HL-60 (cell line): ENCODE measurements around the gene LRWD1.
"Not testable (repeated sequence)": the region's sequence is repeated elsewhere in the genome, so short reads cannot be mapped to it uniquely, and the experiment has no call there.

Experiments
- POLR2AphosphoS5 ChIP-seq: IDR thresholded peaks from 2 replicates; pipeline ENCODE4 v1.6.1; 2012; ENCODE audit warnings: low read depth
- TF ChIP-seq, protein P1 (sequence below): IDR thresholded peaks from one replicate; pipeline ENCODE4 v1.5.1; 2011; ENCODE audit warnings: low read length, control low read depth, inconsistent platforms; ENCODE audit not compliant: insufficient read depth

DNA sequence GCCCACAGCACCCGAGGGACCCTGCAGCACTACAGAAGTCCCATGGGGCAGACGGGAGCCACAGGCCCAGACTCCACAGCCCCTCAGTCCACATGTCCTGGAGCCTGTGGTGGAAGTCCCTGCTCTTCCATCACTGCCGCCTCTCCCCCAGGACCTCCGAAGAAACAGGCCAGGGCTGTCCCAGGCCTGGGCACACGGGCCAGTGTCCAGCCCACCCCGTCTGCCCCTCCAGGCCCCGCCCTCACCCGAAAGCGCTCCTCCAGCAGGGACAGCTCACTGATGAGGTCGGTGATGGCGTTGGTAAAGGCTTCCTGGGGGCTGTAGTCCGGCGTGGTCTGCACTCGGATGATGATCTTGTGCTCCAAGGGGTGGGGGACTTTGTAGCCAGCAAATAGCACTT is 9.3 kb downstream of the LRWD1 start:
- TF ChIP-seq, protein P1, sequence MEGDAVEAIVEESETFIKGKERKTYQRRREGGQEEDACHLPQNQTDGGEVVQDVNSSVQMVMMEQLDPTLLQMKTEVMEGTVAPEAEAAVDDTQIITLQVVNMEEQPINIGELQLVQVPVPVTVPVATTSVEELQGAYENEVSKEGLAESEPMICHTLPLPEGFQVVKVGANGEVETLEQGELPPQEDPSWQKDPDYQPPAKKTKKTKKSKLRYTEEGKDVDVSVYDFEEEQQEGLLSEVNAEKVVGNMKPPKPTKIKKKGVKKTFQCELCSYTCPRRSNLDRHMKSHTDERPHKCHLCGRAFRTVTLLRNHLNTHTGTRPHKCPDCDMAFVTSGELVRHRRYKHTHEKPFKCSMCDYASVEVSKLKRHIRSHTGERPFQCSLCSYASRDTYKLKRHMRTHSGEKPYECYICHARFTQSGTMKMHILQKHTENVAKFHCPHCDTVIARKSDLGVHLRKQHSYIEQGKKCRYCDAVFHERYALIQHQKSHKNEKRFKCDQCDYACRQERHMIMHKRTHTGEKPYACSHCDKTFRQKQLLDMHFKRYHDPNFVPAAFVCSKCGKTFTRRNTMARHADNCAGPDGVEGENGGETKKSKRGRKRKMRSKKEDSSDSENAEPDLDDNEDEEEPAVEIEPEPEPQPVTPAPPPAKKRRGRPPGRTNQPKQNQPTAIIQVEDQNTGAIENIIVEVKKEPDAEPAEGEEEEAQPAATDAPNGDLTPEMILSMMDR, result not testable (repeated sequence)
- TF ChIP-seq POLR2AphosphoS5, result not testable (repeated sequence)
